MV-4-11 (cell line): ENCODE results near the gene CCT2.
A peak's percentile ranks its signal among the peaks of the same experiment; 100 is the strongest.
"Not testable (repeated sequence)": the region's sequence is repeated elsewhere in the genome, so short reads cannot be mapped to it uniquely, and the experiment has no call there.

ENCODE experiments used
- DNase-seq: peaks from one replicate; lab custom pipeline; 2025; lab: John Stamatoyannopoulos, UW

The CCT2 gene

DNA sequence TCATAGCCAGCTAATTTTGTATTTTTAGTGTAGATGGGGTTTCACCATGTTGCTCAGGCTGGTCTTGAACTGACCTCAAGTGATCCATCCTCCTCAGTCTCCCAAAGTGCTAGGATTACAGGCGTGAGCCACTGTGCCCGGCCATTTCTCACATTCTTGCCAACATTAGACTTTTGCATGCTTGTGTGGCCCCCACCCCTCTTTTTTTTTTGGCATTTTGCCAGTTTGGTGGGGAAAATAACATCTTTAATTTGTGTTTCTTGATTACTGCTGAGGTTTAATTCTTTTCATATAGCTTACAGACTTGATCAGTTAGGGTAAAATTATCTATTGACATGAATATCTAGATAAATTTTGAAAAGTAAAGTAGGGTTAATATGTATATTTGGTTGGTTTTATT lies 3.8 kb downstream of the CCT2 start:
- DNase-seq: no peak

DNA sequence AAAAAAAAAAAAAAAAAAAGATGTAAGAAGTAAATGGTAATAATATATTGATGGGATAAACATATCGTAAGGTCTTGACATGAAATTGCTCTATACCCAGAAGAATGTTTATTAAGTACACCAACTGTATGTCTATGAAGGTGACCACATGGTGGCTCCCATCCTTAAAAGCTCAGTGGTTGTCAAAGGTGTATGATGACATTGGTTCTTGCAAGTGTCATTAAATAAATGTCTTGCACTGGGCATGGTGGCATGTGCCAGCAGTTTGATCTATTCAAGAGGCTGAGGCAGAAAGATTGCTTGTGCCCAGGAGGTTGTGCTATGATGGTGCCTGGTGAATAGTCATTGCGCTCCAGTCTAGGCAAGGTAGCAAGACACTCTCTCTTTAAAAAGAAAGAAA lies 10.4 kb downstream of the CCT2 start:
- DNase-seq: no peak

DNA sequence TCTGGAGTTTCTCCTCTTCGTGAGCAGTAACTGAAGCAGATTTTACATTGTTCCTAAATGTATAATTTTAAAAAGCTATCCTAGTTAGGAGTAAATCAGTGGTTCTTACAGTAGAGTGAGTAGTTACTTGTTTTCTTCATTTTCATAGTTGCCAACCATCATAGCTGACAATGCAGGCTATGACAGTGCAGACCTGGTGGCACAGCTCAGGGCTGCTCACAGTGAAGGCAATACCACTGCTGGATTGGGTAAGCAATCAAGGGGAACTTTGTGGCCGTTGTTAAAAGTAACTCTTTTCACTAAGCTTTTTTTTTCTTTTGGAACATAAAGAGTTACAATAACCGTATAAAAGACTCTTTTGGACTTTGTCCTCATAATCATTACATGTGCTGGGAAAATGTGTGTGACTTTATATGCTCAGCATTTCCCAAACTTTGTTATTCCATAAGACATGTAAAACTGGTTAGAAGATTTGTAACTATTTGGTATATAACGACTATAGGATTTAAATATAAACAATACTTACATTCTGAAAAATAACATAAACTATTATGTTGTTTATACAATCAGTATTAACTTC lies 13.0 kb downstream of the CCT2 start:
- no peak for DNase-seq

DNA sequence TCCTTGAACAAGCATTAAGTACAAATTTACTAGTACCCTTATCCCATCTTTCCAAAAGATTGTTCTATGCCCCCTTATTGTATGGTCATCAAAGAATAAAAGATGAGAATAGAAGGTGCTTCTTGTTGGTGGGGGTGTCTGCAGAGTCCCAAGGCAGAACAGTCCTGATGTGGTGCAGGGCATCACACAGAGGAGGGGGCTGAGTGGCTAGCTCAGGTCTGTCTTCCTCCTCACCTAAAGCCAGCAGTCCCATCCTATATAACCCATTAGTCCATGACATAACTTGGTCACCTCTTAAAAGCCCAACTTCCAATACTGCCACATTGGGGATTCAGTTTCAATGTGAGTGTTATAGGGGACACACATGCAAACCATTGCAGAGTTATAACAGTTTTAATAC lies 15.5 kb downstream of the CCT2 start:
- no peak for DNase-seq

DNA sequence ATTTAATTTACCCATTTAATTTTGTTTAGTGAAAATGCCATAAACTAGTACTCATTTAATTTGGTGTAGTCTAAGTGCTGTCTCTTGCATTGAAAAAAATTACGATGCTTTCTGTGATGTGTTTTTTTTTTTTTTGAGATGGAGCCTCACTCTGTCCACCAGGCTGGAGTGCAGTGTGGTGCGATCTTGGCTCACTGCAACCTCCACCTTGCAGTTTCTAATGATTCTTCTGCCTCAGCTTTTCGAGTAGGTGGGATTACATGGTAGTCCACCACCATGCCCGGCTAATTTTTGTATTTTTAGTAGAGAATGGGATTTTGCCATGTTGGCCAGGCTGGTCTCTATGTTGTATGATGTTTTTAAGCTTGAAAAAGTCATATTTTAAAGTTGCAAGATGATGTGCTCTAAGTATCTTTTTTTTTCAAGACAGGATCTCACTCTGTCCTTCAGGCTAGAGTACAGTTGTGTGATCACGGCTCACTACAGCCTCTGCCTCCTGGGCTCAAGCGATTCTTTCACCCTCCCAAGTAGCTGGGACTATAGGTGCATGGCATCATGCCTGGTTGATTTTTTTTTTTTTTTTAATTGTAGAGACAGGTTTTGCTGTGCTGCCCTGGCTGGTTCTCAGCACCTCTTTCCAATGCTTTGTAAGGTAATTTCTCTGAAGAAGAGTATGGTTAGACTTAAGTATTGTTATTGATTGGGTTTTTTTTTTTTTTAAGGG lies 16.9 kb downstream of the CCT2 start:
- no peak for DNase-seq

DNA sequence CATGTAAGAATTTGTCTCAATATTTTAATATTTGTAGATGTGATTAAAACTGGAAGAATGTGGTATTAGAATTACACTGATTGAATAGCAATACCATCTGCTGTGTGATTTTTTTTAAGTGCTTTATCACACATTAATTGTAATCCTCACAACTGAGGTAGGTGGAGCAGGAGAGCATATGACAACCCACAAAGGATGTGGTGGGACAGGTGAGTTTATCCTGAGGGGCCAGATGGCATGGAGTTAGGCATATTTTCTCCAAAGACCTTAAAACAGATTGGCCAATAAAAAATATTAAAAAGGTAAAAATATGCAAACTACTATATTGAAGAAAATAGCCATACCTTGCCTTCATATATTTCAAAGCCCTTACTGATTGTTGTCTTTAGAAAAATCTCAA lies 17.7 kb downstream of the CCT2 start:
- DNase-seq: no peak

DNA sequence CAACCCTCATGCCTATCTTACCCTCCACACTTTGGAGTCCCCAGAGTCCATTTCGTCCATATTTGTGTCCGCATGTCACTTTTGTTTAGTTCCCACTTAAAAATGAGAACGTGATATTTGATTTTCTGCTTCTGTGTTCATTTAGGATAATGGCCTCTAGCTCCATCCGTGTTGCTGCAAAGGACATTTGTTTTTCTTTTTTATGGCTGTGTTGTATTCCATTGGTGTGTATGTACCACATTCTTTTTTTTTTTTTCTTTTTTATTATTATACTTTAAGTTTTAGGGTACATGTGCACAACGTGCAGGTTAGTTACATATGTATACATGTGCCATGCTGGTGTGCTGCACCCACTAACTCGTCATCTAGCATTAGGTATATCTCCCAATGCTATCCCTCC lies 18.3 kb downstream of the CCT2 start:
- not testable (repeated sequence) for DNase-seq

DNA sequence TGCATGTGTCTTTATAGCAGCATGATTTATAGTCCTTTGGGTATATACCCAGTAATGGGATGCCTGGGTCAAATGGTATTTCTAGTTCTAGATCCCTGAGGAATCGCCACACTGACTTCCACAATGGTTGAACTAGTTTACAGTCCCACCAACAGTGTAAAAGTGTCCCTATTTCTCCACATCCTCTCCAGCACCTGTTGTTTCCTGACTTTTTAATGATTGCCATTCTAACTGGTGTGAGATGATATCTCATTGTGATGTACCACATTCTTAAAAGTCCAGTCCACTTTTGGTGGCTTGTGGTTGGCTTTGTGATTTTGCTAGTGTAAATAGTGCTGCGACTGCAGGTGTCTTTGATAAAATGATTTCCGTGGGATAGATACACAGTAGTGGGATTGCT lies 19.0 kb downstream of the CCT2 start:
- DNase-seq: not testable (repeated sequence)

DNA sequence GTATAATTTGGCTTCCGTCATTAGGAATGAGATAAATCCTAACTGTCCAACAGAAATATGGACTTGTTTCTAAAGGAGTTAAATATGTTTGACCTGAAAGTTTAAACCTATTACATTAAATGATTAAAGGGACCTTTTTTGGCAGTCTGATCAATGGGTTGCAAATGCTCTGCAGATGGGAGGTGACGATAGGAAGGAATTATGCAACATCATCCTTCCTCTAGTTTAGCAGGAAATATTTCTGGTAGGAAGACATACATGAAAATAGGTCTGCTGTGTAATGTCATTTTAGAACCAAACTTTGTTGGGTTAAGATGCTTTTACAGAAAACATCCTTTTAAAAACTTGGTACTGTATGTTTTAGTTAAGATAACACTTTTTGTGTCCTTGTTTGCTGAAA lies 22.9 kb downstream of the CCT2 start:
- DNase-seq: peak; percentile 3

DNA sequence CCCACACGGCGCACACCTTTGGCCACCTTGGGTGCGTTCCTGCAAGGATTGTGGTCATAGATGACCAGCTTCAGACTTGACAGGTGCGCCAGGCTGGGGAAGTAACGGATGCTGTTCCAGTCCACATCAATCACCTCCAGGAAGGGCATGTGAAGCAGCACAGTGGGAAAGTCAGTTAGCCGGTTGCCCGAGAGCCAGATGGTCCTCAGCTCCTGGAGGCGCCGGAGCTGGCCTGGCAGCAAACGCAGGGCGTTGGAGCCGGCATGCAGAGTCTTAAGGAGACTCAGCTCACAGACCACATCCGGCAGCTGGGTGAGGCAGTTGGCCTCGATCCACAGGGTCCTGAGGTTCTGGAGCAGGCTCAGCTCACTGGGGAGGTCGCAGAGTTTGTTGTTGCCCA lies 24.9 kb downstream of the CCT2 start:
- no peak for DNase-seq

DNA sequence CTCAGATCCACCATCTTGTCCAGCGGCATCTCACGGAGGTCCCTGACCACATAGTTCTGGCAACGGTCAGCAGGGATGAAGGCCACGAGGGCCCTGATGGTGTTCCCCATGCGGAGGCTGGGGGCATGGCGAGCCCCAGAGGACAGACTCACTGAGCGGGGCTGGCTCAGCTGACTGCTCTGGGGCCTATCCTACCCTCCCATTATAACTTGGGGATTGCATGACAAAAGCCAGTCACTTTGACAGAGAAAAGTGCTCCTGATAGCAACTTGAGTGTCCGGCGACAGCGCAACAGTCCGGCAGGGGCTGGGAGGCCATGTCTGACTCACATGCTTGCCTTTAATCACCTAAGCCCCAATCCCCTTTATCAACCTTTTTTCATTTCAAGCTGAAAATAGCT lies 25.5 kb downstream of the CCT2 start, which contains the start of gene LRRC10:
LRRC10 (minus strand) TSS at position 179 of the 400 bp plus-strand sequence; CDS start at position 110, 69 bp downstream.
- no peak for DNase-seq

DNA sequence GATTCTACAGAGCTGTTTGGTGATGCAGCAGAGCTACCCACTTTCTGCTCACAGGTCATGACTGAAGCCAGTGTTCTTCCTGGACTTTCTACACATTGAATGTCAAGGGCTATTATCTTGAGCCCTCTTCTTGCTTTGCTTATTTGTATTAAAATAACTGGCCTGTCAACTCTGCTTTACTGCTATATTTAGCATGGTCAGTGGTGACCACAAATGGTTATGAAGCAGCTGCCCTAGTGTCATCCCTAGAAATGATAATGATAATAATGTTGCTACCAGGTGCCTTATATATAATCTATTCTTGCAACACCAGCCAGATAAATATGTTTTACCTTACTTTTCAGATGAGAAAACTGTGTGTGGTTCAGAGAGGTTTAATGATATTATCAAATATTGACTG lies 28.1 kb downstream of the CCT2 start:
- no peak for DNase-seq

DNA sequence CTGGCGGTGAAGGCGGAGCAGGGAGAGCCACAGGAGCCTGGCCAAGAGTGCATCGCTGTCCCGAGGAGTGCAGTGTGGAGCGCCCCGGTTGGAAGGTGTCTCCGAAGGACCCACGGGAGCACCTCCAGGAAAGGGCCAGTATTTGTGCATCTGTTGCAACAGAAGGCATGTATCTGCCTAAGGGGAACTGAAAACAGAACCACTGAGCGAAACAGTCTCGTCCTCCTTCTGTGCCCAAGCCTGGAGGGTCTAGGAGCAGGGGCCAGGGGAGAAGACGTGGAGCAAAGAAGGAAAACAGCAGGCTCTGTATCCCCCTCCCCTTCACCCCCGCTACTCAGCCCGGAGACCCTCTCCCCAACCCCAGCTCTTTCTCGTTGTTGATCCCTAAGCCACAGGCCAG lies 30.8 kb downstream of the CCT2 start:
- peak; percentile 61 for DNase-seq

DNA sequence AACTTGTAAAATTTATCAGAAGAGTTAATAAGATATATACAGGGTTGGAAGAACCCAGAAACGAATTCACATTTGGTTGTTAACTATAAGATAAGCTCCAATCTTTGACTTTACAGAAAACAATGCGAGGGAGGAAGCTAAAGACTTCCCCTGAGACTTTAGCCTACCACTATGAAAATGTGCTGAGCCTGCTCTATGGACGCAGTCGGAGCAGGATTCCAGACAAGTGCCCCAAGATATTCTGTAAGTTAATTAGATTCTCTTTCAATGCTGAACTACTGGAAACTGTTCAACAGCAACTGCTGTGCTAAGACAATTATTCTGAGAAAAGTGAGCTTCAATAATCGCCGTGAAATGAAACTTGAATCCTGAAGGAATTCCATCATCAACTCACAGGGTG lies 33.8 kb downstream of the CCT2 start:
- DNase-seq: no peak

DNA sequence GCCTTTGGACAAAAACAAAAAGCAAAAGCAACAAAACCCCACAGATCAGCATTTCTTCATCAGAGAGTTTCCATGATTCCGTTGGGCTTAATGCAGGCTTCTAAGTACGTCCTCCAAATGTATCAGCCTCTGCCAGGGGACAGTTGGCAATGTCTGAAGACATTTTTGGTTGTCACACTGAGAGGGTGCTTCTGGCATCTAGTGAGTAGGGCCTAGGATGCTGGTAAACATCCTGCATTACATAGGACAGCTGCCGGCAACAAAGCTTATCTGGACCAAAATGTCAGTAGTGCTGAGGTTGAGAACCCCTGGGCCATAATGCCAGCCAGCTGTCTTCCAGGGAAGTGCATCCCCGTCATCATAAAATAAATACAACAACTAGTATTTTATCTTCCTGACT lies 34.8 kb downstream of the CCT2 start:
- no peak for DNase-seq

DNA sequence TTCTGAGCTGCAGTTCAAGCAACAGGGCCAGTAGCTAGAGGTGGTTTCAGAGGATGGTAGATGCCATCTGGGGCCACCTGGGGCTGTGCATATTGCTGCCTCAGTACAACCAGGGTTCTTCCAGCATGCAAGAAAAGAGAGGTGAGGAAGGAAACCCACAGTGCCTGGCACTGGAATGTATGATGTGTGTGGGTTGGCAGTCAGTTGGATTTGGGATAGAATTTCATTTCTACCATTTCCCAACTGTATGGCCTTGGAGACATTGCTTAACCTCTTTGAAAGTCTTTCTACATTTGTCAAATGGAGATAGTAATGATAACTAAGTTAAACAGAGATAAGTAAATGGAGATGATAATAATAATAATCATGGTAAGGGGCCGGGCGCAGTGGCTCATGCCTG lies 35.7 kb downstream of the CCT2 start:
- DNase-seq: no peak

DNA sequence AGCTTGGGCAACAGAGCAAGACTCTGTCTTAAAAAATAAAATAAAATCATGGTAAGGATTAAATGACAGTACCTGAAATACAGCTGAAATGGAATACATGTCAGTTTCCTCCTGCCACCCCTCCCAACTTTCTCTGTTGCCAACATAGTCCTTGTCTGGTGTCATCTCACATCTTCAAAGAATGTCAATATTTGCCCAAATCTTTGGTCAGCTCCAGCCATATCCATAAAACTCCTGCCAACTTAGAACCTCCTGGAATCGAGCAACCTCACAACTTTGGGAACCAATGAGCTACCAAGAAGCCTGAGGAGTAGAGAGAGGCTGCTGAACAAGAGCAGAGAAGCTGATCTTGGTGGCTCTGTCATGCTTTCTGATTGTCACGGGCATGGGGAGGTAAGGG lies 36.3 kb downstream of the CCT2 start:
- no peak for DNase-seq

DNA sequence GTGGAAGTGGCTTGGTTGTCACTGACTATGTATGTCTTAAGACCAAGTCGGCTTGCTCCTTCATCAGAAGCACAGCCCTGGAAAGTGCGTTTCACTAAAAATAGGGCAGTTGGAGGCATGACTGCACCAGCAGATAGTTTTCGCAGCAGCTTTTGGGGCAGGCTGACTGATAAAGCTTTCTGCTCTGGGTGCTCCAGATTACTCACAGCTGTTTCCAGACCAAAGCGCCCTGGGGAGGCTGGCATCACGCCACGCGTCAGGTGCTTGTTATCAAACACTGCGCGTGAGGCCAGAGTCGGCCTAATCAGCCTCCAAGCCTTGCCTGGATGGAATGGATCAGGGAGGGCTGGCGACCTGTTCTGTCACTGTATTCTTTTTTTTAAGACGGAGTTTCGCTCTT lies 38.7 kb downstream of the CCT2 start:
- DNase-seq: no peak

DNA sequence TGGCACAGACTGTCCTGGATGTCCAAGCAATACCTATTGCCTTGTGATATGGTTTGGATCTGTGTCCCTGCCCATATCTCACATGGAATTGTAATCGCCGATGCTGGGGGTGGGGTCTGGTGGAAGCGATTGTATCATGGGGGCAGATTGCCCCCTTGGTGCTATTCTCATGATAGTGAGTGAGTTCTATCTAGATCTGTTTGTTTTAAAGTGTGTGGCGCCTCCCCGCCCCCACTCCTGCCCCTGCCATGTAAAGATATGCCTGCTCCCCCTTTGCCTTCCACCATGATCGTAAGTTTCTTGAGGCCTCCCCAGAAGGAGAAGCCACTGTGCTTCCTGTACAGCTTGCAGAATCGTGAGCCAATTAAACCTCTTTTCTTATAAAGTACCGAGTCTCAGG lies 42.2 kb downstream of the CCT2 start:
- DNase-seq: no peak

DNA sequence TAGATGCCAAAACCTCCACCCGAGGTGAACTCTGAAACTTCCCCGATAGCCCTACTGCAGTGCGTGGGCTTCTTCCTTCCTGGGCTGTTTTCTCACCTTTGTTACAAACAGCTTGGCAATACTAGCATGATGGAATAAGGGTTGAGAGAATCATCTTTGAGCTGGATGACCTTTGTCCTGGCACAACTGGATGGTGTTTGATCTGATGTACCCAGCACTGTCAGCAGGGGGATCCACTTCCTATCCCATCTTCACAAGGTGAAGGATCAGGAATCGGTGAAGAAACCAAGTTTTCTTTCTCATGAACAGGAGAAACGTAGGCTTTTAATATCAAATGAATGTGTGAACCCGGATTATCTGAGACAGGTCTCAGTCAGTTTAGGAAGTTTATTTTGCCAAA lies 44.9 kb downstream of the CCT2 start:
- DNase-seq: no peak

DNA sequence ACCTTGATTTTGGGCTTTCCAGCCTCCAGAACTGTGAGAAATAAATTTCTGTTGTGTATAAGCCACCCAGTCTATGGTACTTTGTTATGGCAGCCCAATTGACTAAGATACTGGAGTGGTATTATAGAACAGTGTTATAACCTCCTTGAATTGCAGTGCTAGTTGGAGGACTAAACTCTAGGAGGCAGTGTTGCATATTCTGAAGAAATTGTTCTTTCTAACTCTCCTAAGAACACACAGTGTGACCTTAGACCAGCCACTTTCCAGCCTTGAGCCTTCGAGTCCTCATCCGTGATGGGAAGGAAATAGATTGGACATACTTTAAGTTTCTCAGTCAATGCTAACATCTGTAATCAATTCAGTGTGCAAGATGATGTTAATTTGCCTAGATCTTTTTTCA lies 47.8 kb downstream of the CCT2 start:
- DNase-seq: no peak

DNA sequence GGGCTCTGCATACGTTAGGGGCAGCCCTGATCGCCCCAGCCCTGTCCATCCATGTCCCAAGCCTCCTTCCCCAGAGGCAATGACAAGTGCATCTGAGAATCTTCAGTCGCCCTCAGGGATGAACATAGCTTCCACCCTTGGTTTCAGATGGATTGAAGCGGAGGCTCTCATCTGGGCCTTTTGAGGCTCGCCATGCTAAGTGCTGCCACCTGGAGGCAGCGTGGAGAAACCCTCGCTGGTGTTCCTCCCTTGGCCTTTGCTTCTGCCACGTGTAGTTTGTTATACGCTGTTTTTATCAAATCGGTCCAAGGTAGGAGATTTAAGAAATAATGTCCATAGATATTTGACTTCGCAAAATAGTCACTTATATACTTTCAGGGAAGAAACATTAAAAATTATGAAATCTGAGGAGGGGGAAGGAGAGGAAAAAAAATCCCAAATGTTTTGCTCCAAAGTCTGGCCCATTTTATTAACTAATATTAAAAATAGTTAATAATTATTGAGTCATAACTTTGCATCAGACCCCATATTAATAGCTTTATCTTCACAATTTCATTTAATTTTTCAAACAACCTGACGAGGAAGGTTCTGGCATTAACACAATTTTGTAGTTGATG lies 54.2 kb downstream of the CCT2 start:
- DNase-seq: peak; percentile 66

DNA sequence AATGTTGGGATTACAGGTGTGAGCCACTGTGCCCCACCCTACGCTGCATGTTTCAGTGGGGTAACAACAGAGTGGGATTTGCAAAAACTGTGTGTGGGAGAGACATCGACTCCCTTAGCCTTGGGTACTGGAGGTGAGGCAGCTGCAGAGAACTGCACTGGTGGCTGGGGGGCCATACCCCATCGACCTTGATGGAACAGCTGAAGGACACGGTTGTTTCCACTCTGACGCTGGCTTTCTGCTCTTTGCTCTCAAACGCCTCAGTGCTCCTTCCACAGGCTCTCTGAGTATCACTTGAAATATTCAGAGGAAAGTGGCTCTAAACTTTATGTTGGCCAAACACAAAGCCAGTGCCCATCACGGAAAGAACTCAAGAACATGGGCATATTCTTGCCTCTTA lies 56.3 kb downstream of the CCT2 start:
- no peak for DNase-seq

DNA sequence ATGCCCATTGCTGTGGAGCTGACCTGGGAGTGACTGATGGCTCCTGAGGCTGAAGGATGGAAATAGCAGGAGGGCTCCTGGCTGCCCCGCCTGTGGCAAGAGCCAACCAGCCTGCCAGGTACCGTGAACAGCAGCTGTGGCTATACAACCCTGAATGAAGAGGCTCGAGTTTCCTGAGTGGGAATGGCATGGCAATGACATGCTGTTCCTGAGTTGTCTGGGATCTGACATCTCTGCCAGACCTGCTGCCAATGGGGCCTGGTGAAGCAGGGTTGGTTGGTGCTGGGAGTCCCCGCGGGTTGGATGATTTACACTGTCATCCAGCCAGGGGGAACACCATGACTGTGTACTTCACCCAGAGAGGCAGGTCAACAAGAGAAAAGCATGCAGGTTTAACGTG lies 57.3 kb downstream of the CCT2 start:
- DNase-seq: no peak
